Globus pallidus (tissue), 1 donor: ENCODE measurements around the gene CYS1.

Source experiments
- DNase-seq: peaks from one replicate; pipeline ENCODE4 v3.0.0-alpha.2; 2015; ENCODE audit warnings: low spot score

Gene CYS1

DNA sequence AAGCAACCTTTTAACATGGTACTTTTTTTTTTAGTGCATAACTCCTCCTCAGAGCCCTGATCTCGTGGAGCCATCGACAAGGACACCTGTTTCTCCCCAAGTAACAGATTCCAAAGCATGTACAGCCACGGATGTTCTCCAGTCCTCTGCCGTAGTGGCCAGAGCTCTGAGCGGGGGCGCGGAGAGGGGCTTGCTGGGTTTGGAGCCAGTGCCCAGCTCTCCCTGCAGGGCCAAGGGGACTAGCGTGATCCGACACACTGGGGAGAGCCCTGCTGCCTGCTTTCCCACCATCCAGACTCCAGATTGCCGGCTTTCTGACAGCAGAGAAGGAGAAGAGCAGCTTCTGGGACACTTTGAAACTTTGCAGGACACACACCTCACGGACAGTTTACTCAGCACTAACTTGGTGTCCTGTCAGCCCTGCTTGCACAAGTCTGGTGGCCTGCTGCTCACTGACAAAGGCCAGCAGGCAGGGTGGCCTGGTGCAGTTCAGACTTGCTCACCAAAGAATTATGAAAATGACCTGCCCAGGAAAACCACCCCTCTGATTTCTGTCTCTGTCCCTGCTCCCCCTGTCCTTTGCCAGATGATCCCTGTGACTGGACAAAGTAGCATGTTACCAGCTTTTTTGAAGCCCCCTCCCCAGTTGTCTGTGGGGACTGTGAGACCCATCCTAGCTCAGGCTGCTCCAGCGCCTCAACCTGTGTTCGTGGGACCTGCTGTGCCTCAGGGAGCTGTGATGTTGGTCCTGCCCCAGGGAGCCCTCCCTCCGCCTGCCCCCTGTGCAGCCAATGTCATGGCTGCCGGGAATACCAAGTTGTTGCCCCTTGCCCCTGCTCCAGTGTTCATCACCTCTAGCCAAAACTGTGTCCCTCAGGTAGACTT is 32.4 kb downstream of the CYS1 start:
- no peak for DNase-seq

DNA sequence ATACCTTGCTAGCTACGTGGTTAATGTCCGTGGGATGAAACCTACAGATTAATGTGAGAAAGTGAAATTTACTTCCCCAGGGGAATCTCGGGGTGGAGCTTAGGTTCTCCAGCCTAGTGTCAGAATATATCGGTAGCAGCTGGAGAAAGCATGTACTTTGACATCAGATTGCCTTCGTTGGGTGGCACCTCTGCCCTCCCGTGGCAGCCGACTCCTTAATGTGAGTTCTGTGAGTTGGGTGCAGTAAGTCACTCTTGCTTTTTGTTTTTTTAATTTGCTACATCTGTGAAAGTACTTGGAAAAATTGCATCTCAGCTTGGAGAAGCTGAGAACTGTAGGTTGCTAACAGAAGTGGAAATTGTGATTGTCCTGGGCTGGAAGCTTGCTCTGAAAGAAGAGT is 33.3 kb downstream of the CYS1 start:
- no peak for DNase-seq

DNA sequence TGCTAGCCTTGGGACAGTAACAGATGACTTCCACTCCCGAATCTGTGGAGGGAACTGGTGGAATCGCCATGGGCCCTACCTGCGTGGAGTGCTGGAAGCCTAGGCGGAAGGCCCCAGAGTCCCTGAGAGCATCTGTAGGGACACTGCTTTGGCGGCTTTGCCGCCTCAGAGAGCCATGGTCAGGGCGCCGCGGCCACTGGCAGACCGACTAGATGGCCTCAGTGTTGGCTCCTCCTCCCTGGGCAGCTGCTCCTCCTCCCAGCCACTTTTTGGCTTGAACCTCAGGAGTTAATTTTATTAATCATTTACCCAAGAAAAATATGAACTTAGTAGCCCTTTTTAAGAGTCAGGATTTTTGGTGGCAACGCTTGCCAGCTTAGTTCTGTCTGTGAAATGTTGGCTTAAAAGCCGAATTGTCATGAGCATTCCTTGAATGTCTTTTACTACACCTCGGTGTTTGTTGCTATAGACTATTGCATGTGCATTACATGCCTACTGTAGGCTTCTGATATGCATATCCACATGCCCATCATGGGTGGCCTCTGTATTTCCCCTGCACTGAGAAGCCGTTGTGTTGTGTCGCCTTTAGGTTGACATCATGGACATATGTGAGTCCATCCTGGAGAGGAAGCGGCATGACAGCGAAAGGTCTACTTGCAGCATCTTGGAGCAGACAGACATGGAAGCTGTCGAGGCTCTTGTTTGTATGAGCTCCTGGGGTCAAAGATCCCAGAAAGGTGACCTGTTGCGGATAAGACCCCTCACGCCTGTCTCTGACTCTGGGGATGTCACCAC is 34.5 kb downstream of the CYS1 start:
- no peak for DNase-seq

DNA sequence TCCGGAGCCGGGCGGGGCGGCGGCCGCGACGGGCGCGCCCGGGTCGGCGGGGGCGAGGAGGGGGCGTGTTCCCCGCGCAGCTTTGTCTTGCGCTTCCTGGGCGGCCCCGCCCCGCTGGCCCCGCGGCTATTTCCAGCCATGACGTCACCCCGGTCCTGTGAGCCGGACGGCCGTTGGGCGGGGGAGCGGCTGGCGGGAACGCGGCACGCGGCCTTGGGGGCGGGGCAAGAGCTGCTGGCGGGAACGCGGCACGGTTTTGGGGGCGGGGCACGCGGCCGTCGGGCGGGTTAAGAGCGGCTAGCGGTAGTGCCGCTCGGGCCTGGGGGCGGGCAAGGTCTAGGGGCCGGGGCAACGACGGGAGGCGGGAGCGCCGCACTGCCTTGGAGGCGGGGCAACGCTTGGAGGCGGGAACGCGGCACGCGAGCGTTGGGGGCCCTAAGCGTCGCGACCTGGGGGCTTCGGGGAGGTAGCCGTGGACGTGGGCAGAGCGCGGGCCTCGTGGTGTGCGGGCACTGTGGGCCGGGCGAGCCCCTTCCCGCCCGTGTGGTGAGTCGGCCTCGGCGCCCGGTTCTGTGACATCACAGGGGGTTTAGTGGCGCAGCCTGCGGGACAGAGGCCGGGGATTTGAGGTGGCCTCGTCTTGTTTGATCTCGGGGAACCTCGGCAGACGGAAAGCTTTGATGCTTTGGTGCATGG is 36.2 kb downstream of the CYS1 start:
- DNase-seq: peak; percentile 79

DNA sequence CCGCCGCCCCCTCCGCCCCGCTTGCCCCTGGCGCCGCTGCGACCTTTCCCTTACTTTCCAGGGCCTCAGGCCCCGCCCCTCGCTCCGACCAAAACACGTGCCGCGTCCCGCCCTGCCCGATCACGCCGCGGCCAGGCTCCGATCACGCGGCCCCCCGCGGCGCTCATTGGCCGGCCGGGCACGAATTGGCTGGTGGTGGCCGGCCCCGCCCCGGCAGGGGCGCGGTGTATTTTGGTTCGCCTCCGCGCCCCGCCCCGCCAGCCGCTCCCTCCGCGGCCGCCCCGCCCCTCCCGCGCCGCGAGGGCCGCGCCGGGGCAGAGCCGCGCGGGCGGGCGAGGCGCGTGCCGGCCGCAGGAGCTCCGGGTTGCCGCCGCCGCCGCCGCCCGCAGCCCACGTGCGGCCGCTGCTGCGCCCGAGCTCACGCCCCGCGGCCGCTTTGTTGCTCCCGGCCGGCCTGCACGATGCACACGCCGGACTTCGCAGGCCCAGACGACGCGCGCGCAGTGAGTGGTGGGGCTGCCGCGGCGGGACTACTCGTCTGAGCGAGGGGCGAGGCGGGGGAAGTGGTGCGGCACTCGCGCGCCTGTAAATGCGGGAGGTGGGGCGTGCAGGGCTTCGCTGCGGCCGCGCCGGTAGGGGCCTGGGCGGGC is 36.8 kb downstream of the CYS1 start, which contains the start of gene KLF11:
Gene KLF11, plus strand, starts transcription at position 295 of the 650 bp plus-strand sequence. Its CDS starts 167 bp downstream, at position 462.
- peak; percentile 64 for DNase-seq

DNA sequence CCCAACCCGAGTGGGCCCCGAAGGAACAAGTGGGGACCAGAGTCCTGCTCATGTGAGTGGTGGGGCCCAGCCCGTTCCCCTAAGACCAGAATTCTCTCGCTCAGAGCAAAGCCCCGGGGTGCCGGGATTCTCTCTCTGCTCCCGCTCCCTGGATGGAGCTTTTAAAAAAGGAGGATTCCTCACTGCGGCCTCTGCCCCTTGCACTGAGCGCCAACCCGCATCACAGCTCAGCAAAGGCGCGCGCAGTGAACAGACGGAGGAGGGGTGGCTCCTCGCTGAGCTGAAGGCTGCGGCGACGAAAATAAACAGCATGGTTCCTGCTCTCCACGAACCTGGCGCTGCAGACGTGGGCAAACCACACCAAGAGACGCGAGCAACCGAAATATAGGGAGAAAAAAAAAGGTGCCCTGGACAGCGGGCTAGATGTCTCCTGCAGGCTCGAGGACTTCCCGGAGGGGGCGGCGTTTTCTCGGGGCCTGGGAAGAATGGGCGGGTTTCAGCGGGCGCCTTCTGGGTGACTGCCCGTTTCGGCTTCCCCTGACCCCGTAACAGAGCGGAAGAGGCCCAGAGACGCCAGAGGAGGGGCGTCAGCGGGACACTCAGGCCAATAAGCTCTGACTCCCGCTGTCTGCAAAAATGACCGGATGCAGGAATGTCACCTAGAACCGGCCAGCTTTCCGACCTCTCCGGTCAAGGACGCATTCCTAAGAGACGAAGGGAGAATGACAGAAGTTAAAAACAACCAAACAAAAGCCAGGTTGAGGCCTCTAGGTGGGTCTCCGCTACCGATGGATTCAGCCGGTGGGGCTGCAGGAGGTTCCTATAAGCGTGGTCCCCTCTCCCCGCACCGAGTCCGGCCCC is 37.7 kb downstream of the CYS1 start:
- DNase-seq: peak; percentile 48

DNA sequence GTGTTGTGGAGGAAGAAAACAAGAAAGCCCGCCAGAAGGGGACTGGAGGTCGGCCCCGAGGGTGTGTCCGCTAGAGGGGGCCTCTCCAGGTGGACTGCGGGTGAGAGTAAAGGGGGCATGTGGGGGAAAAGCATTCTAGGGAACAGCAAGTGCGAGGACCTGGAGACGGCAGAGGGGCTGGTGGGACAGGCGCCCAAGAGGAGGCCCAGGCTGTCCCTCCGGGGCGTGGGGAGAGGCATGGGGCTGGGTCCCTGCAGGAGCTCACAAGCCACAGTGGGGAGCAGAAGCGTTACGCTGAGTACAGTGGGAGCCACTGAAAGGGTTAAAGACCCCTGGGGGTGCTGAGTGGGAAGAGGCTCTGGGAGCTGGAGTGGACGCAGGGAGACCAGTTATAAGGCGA is 38.5 kb downstream of the CYS1 start:
- no peak for DNase-seq

DNA sequence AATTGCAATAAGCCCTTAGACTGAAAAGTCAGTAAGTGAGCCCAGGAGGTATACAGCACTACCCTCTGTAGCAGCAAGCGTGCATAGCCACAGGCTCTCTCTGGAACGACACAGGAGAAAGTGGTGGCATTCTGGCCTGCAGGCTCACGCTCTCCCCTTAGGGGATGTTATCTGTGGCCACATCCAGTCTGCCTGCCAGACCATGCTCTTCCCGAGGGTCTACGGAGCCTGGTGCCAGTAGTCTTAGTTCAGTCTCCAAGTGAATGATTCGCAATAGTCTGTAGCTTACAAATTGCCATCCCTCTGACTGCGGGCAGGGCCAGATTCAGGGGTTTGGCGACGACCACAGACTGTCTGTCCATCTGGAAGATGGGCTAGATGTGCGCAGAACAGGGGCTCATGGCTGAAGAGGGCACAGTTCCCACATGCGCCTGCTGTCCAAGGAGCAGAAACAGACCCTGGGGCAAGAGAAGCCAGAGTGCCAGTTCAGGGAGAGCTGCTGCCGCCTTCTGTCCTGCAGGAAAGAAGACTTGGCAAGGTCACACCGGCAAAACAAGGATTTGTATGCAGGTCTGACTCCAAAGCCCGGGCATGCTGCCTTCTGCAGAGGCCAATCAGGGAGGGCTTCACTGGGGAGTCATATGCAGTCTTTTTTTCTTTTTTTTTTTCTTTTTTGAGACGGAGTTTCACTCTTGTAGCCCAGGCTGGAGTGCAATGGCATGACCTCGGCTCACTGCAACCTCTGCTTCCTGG is 40.4 kb downstream of the CYS1 start:
- DNase-seq: peak; percentile 80

DNA sequence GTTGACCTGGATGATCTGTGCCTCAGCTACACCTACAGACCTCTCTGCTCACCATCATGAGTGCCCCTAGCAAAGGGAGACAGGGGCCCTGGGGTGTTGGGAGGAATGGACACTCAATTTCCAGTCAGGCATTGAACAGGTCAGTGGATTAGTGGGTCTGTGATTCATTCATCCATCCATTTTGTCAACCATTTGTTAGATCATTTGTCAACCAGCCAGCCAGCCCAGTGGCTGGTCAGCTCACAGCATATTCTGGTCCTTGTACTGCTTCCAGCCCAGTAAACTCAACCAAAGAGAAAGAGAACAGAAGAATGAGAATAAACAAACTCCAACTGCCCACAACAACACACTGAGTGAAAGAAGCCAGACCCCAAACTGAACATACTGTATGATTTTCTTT is 41.5 kb downstream of the CYS1 start:
- DNase-seq: no peak

DNA sequence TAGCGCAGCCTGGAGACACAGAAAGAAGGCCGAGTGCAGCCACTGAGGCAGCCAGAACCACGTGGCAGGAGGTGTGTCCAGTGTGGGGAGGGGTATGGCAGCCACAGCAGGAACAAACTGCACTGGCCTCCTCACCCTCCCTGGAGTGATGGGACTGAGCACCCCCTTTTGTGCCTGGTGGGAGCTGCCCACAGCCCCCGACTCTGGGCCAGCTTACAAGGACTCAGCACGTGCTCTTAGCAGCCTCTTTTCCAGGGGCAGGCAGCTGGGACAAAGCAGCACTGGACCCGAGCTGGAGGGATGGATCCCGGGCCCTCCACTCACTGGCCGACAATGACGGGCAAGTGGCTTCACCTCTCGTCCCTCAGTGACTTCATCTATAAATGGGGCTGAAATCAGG is 42.1 kb downstream of the CYS1 start:
- no peak for DNase-seq

DNA sequence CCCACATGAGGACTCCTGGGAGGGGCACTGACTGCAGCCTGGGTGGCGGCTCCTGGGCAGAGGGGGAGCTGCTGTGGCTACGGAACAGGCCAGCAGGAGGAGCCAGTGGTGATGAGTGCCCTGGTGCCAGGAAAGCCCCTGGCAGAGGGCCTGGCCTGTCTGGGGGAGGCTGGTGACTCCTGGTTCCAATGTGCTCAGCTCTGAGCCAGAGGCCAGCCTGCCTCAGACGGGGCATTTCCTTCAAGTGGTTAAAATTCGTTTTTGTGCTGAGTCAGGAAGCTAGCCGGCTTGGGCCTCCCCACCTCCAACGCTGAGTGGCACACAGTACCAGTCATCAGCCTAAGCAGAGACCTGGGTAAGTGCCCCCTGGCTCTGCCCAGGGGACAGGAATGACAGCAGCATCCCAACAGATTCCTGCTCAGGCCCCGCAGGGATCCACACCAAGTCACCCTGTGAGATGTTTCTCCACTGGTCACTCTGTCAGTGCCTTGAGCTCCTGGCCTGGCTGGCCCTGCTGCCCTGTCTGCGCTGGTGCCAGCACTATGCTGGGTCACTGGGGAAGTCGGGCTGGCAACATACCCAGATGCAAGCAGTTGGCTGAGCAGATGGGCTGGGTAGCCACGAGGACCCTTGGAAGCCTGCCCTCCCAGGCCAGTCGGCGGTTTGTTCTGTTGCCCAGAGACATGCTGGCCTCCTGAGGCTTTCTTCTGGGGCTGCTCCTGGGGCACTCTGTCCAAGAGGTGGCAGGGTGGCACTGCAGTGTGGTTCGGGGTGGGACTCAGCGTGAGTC is 43.9 kb downstream of the CYS1 start:
- DNase-seq: peak; percentile 94

DNA sequence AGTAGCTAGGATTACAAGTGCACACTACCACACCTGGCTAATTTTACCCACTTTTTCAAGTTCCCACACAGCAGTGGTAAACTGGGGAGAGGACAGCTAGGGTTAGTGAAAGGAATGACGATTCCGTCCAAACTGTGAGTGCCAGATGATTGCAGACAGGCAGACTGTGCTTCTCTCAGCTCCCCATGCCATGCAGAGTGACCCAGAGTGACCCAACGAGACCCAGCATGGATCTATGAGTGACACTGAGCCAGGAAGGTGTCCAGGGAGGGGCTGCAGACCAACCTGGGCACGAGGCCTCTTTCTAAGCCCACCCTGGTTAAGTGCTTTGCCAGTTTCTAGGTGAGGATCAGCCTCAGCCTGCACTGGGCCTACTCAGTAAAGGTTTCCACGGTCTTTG is 44.6 kb downstream of the CYS1 start:
- DNase-seq: no peak

DNA sequence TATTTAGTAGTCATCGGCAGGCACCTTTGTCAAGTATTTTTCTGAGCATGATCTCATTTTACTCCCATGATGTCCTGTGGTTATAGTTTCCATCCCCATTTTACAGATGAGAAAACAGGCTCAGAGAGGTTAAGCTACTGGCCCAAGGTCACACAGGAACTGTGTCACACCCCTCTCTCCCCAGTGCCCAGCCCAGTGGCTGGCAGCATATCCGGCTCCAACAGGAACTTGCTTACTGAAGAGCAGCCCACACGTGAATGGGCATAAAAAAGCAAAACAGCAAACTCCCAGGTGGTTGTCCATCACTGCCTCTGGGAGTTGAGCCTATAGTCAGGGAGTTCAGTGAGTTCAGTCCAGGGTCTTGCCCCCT is 45.2 kb downstream of the CYS1 start:
- DNase-seq: no peak

DNA sequence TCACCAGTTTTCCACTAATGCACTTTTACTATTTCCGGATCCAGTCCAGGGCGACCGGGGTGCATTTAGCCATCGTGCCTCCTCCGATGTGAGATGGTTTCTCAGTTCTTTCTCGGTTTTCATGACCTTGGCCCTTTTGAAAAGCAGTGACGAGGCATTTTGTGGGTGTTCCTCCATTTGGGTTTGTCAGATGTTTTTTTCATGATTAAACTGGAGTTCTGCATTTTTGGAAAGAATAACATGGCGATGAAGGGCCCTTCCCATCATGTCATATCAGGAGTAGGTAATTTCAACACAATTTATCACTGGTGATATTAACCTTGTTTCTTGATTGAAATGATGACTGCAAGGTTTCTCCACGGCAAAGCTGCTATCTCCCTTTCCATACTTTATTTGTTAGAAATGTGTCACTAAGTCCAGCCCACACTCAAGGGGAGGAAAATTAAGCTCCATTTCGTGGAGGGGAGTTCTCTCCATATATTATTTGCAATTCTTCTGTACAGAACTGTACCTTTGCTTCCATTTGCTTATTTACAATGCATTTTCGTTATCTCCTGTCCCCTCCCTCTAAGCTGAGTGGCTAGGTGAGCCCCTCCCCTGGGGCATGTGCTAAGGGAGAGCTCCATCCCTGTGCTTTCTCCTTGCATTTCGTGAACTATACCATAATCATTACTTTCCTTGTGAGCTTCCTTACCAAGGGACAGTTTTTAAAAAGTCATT is 45.7 kb downstream of the CYS1 start:
- no peak for DNase-seq

DNA sequence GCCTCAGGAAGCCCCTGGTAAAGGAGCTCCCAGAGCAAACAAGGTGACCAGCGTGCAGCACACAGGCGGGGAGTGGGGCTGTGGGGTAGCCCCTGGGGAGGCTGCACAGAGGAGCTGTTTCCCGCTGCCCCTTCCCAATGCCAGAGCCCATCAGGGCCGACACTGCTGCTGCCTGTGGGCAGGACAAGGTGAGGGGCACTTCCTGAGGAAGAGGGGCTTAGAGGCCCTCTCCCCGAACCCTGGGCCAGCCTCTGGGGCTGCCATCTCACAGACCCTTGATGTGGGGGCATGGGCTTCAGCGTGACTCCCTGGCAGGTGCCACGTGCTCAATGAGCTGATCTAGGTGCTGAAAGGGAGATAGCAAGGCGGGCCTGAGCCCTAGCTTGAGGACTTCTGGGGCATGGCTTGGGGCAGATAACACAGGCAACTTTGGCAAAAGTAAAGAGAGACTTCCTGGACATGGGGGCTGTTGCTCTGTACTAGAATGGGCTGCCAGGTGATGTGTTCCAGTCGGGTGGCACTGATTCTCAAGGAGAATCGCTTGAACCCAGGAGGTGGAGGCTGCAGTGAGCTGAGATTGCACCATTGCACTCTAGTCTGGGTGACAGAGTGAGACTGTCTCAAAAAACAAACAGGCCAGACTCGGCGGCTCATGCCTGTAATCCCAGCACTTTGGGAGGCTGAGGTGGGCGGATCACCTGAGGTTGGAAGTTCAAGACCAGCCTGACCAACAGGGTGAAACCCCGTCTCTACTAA is 46.8 kb downstream of the CYS1 start:
- no peak for DNase-seq

DNA sequence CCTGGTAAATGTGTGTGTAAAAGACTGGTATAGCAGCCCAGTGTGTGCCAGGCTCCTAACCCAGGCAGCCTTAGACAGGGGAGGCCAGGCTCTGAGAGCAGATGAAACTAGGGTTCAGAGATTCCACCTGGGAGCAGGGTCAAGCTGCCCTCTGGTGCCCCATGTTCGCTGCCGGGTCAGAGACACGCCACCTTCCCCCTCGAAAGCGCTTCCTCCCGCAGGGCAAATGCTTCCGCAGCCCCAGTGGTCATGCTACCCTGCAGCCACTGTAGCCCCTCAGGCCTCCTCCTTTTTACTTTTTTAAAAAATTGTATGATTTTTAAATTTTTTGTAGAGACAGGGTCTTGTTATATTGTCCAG is 47.5 kb downstream of the CYS1 start:
- DNase-seq: no peak

DNA sequence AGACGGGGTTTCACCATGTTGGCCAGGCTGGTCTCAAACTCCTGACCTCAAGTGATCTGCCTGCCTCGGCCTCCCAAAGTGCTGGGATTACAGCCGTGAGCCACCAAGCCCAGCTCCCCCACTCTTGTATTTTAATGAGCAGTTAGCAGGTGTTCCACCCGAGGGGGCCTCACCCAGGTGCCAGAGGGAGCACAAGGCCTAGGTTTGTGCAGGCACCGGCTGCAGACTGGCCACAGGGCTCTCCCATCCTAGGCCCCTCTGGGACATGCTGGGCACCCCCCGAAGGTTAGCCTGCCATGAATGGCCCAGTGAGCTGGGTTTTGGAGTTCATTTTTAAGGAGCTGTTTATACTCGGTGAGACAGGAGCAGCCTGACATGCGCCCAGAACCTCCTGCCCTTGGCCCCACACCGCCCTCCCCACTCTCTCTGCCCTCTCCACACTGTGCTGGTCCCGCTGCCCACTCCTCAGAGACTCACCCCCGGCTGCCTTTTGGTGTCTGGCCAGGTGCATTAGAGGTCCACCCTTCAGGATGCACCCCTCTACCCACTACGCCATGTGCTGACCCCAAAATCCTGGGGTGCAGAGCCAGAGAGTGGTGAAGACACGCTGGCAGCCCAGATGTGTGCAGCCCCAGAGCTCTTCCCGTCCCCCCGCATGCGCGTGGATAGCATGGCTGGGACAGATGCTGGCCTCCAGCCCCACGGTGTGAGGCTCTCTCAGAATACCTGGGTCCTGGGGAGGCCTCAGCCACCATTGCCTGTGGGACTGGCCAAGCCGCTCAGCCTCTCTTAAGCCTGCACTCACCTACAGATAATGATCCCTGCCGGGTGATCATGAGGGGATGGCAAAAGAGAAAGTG is 48.1 kb downstream of the CYS1 start:
- DNase-seq: no peak
